ENCODE data around the gene KLK15. TPM values are rescaled to one million over a fixed set of nuclear protein-coding genes. Genes with fewer than 3 reads are reported as not detected.

Gene KLK15
- total and polyA plus RNA-seq, 2 of the 13 experiments (the other 11 are each of a cell fraction or from before 2014, with no cell fraction given) = not detected

DNA sequence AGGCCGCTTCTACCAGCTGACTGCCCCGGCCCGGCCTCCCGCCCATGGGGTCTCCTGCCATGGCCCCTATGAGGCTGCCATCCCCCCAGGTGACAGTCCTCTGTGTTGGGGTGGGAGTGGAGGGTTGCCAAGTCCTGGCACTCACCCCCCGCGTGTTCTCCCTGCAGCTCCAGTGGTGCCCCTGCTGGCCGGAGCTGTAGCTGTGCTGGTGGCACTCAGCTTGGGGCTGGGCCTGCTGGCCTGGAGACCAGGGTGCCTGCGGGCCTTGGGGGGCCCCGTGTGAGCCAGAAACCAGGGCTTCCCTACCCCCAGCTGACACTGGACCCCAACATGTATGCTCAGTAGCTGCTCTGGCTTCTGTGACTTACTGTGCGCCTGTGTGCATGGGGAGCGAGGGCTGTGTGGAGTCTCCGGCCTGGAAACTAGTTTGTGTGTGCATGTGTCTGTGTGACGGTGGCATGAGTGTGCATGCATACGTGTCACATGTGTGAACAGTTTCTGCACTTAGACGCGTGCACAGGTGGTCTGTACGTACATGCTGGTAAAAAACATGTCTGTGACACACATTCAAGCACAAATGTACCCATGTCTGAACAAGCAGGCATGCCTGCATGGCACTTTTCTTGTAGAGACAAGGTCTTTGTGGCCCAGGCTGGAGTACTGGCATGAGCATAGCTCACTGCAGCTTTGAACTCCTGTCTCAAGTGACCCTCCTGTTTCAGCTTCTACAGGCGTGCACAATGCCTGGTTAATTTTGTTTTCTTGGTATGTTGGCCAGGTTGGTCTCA lies 38.3 kb downstream of the KLK15 start (continued):
- TF ChIP-seq, protein P1, sequence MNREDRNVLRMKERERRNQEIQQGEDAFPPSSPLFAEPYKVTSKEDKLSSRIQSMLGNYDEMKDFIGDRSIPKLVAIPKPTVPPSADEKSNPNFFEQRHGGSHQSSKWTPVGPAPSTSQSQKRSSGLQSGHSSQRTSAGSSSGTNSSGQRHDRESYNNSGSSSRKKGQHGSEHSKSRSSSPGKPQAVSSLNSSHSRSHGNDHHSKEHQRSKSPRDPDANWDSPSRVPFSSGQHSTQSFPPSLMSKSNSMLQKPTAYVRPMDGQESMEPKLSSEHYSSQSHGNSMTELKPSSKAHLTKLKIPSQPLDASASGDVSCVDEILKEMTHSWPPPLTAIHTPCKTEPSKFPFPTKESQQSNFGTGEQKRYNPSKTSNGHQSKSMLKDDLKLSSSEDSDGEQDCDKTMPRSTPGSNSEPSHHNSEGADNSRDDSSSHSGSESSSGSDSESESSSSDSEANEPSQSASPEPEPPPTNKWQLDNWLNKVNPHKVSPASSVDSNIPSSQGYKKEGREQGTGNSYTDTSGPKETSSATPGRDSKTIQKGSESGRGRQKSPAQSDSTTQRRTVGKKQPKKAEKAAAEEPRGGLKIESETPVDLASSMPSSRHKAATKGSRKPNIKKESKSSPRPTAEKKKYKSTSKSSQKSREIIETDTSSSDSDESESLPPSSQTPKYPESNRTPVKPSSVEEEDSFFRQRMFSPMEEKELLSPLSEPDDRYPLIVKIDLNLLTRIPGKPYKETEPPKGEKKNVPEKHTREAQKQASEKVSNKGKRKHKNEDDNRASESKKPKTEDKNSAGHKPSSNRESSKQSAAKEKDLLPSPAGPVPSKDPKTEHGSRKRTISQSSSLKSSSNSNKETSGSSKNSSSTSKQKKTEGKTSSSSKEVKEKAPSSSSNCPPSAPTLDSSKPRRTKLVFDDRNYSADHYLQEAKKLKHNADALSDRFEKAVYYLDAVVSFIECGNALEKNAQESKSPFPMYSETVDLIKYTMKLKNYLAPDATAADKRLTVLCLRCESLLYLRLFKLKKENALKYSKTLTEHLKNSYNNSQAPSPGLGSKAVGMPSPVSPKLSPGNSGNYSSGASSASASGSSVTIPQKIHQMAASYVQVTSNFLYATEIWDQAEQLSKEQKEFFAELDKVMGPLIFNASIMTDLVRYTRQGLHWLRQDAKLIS (CRISPR knock-in tag; IDR thresholded peaks at IDR 0.05) = no peak
- TF ChIP-seq KDM2A (CRISPR knock-in tag; IDR thresholded peaks at IDR 0.05; ENCODE audit: borderline replicate concordance, low read depth) = peak; percentile 73
- peak; percentile 61; the same call in 1 of the 2 replicates for TF ChIP-seq REL (CRISPR knock-in tag; conservative IDR thresholded peaks at IDR 0.05)
- TF ChIP-seq AKAP8 (CRISPR knock-in tag; IDR thresholded peaks at IDR 0.05) = peak; percentile 99
- no peak for TF ChIP-seq ZSCAN22 (CRISPR knock-in tag; IDR thresholded peaks at IDR 0.05)
- 0 out of 2 replicates have a peak, but pooled peaks have one; percentile 45 for TF ChIP-seq ZNF749 (CRISPR knock-in tag; IDR thresholded peaks at IDR 0.05; ENCODE audit: borderline replicate concordance)
- TF ChIP-seq, protein P2, sequence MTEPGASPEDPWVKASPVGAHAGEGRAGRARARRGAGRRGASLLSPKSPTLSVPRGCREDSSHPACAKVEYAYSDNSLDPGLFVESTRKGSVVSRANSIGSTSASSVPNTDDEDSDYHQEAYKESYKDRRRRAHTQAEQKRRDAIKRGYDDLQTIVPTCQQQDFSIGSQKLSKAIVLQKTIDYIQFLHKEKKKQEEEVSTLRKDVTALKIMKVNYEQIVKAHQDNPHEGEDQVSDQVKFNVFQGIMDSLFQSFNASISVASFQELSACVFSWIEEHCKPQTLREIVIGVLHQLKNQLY (CRISPR knock-in tag; IDR thresholded peaks at IDR 0.05) = no peak
- TF ChIP-seq ZNF780A (CRISPR knock-in tag; IDR thresholded peaks at IDR 0.05) = 0 out of 2 replicates have a peak, but pooled peaks have one; percentile 53
- TF ChIP-seq, protein P3, sequence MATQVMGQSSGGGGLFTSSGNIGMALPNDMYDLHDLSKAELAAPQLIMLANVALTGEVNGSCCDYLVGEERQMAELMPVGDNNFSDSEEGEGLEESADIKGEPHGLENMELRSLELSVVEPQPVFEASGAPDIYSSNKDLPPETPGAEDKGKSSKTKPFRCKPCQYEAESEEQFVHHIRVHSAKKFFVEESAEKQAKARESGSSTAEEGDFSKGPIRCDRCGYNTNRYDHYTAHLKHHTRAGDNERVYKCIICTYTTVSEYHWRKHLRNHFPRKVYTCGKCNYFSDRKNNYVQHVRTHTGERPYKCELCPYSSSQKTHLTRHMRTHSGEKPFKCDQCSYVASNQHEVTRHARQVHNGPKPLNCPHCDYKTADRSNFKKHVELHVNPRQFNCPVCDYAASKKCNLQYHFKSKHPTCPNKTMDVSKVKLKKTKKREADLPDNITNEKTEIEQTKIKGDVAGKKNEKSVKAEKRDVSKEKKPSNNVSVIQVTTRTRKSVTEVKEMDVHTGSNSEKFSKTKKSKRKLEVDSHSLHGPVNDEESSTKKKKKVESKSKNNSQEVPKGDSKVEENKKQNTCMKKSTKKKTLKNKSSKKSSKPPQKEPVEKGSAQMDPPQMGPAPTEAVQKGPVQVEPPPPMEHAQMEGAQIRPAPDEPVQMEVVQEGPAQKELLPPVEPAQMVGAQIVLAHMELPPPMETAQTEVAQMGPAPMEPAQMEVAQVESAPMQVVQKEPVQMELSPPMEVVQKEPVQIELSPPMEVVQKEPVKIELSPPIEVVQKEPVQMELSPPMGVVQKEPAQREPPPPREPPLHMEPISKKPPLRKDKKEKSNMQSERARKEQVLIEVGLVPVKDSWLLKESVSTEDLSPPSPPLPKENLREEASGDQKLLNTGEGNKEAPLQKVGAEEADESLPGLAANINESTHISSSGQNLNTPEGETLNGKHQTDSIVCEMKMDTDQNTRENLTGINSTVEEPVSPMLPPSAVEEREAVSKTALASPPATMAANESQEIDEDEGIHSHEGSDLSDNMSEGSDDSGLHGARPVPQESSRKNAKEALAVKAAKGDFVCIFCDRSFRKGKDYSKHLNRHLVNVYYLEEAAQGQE (IDR thresholded peaks at IDR 0.05; ENCODE audit: borderline replicate concordance in 1 of 2, low read depth in 1 of 2, low read length in 2 of 2) = no peak
- TF ChIP-seq ZNF652 (CRISPR knock-in tag; IDR thresholded peaks at IDR 0.05; ENCODE audit: borderline replicate concordance, low read depth) = no peak
- TF ChIP-seq, protein P4, sequence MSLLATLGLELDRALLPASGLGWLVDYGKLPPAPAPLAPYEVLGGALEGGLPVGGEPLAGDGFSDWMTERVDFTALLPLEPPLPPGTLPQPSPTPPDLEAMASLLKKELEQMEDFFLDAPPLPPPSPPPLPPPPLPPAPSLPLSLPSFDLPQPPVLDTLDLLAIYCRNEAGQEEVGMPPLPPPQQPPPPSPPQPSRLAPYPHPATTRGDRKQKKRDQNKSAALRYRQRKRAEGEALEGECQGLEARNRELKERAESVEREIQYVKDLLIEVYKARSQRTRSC (CRISPR knock-in tag; IDR thresholded peaks at IDR 0.05; ENCODE audit: low read depth) = 0 out of 2 replicates have a peak, but pooled peaks have one; percentile 16
- TF ChIP-seq GPN1 (CRISPR knock-in tag; IDR thresholded peaks at IDR 0.05; ENCODE audit: borderline replicate concordance) = no peak
- peak; percentile 66 for TF ChIP-seq RBFOX2 (IDR thresholded peaks at IDR 0.05; ENCODE audit: low read depth, low read length)
- peak; percentile 100 for TF ChIP-seq AGO2 (optimal IDR thresholded peaks at IDR 0.05; ENCODE audit: low read depth, low read length)
- TF ChIP-seq RBM39 (IDR thresholded peaks at IDR 0.05; ENCODE audit: low read depth, low read length, poor library complexity, severe bottlenecking) = peak; percentile 54
- TF ChIP-seq EZH2 (conservative IDR thresholded peaks at IDR 0.05; ENCODE audit: low read depth, low read length) = no peak
- no peak for TF ChIP-seq ZNF12 (CRISPR knock-in tag; IDR thresholded peaks at IDR 0.05)
- TF ChIP-seq, protein P5, sequence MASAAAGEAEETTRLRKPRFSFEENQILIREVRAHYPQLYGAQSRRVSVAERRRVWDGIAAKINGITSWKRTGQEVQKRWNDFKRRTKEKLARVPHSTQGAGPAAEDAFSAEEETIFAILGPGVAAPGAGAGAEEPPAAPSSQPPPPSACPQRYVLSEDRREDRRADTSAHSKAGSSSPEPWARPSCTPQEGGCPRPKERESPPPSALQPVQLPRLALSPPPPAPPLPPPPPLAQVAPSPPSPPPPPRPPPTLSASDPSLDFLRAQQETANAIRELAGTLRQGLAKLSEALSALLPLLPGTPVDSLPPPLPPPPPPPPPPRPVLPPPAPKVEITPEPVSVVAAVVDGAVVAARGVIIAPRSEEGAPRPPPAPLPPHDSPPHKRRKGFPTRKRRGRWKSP (CRISPR knock-in tag; IDR thresholded peaks at IDR 0.05) = no peak
- TF ChIP-seq ZNF644 (CRISPR knock-in tag; IDR thresholded peaks at IDR 0.05; ENCODE audit: low read depth) = no peak
